Lung (tissue), 12 donors: ENCODE results near the gene TMEM106C. TPM values are rescaled to one million over a fixed set of nuclear protein-coding genes. Genes with fewer than 3 reads are reported as not detected.
A peak's percentile ranks its signal among the peaks of the same experiment; 100 is the strongest.

Experiments used
- ATAC-seq: fragments of 200-7000 bp; cut with Tn5 transposase; one replicate; pipeline ENCODE4 v1.9.1; 2020; ENCODE audit warnings: moderate number of reproducible peaks; ENCODE audit not compliant: insufficient read depth, low FRiP score
- DNase-seq, 3 donors: peaks; one replicate each; pipeline ENCODE4 v3.0.0-alpha.2; 2013 to 2017
- H3K27ac ChIP-seq, 2 donors: one replicate each; pipeline ENCODE4 v1.5.1; 2013; ENCODE audit warnings: mild to moderate bottlenecking in 2 of 2, moderate library complexity in 2 of 2, control low read depth in 1 of 2, inconsistent platforms in 1 of 2, low read depth in 1 of 2, low read length in 1 of 2
- H3K27me3 ChIP-seq, 3 donors: one replicate each; pipeline ENCODE4 v1.5.1; 2013; ENCODE audit warnings: low read length in 2 of 3; ENCODE audit not compliant: control insufficient read depth in 3 of 3, insufficient read depth in 3 of 3
- H3K36me3 ChIP-seq, 4 donors: one replicate each; pipeline ENCODE4 v1.5.1; 2013; ENCODE audit warnings: low read length in 4 of 4, mild to moderate bottlenecking in 1 of 4, moderate library complexity in 1 of 4; ENCODE audit not compliant: control insufficient read depth in 4 of 4, insufficient read depth in 4 of 4
- H3K4me1 ChIP-seq, 5 donors: one replicate each; pipeline ENCODE4 v1.5.1; 2013; ENCODE audit warnings: low read length in 5 of 5, mild to moderate bottlenecking in 2 of 5, moderate library complexity in 1 of 5; ENCODE audit not compliant: control insufficient read depth in 5 of 5, insufficient read depth in 5 of 5
- H3K4me3 ChIP-seq: one replicate; pipeline ENCODE4 v1.5.1; 2013; ENCODE audit warnings: mild to moderate bottlenecking, control low read depth, moderate library complexity
- H3K9ac ChIP-seq, 2 donors: one replicate each; pipeline ENCODE4 v1.5.1; 2013; ENCODE audit warnings: low read length in 2 of 2, control low read depth in 1 of 2; ENCODE audit not compliant: insufficient read depth in 1 of 2
- H3K9me3 ChIP-seq, 4 donors: one replicate each; pipeline ENCODE4 v1.5.1; 2013; ENCODE audit warnings: low read length in 3 of 4, mild to moderate bottlenecking in 1 of 4, moderate library complexity in 1 of 4; ENCODE audit not compliant: control insufficient read depth in 4 of 4, insufficient read depth in 3 of 4
- CTCF ChIP-seq: IDR thresholded peaks from 2 replicates; pipeline ENCODE4 v1.5.1; 2012; ENCODE audit warnings: mild to moderate bottlenecking; ENCODE audit errors: control extremely low read depth, extremely low read depth
- WGBS, 2 donors: extraction: QIAGEN DNeasy Blood & Tissue Kit; methylation state at CpG; one replicate each; pipeline ENCODE4 v1.1.7; 2013; 5-methylcytosine and 5-hydroxymethylcytosine counted together
- polyA plus RNA-seq, 2 donors: library from polyadenylated mRNA; stranded (reverse); fragments of 200-250 nt; gene quantifications; one replicate each; pipeline ENCODE4 v1.2.1, GENCODE V29; 2013
- total RNA-seq, 2 donors: library from RNA; depleted of rRNA in 1 of 2; stranded (reverse); fragments of >200 nt in 1 of 2; gene quantifications; one replicate each; pipeline ENCODE4 v1.2.1, GENCODE V29; 2014 to 2021
- donor health status: control.
- donor health status: control.
- donor health status: Bipolar disorder and iron deficiency.
- donor health status: healthy.
- donor health status: DM: yes; HTN: yes; CAD: no.

The TMEM106C gene
- total and polyA plus RNA-seq, 4 donors, result 29.3 to 53.0 (median 34.1) TPM

GRCh38 chr12:47989666-47990065, 26.3 kb downstream of the TMEM106C start:
- DNase-seq (peak in 1 of 3 donors; percentile 4), ATAC-seq (no peak)
- peaks cover 0 to 14% (median 3%) of the 10 kb centered on the region in 3 donors for H3K27me3 ChIP-seq
- peaks cover 0 to 39% (median 7%) of the 10 kb centered on the region in 5 donors for H3K4me1 ChIP-seq
- H3K36me3 ChIP-seq, result no peaks in the 10 kb centered on the region
- no peak overlapping the region for H3K4me3 ChIP-seq
- peaks cover 0 to 1% (median 0%) of the 10 kb centered on the region in 4 donors for H3K9me3 ChIP-seq
- no peak overlapping the region for H3K9ac ChIP-seq
- TF ChIP-seq CTCF, result no peak
- H3K27ac ChIP-seq, result no peak overlapping the region
- WGBS, 2 donors, result 89 to 95% methylated on average over 12 of the region's 12 CpGs

- no peak overlapping the region for H3K27ac ChIP-seq
- peaks cover 0 to 46% (median 7%) of the 10 kb centered on the region in 5 donors for H3K4me1 ChIP-seq
- WGBS, 2 donors, result 47 to 63% methylated on average over 7 of the region's 7 CpGs
- H3K27me3 ChIP-seq, result peaks cover 0 to 20% (median 4%) of the 10 kb centered on the region in 3 donors
- ATAC-seq (no peak), DNase-seq (peak; percentile 55 to 82 (median 81))
- no peak for TF ChIP-seq CTCF
- peaks cover 0 to 1% (median 0%) of the 10 kb centered on the region in 4 donors for H3K9me3 ChIP-seq
- H3K36me3 ChIP-seq, result no peaks in the 10 kb centered on the region
- H3K9ac ChIP-seq, result no peak overlapping the region
- no peak overlapping the region for H3K4me3 ChIP-seq
Measured at GRCh38 chr12:47990351-47991105, 27.1 kb downstream of the TMEM106C start.

GRCh38 chr12:47991106-47992061, 28.0 kb downstream of the TMEM106C start:
- Histone ChIP-seq H3K9me3 (peaks cover 0 to 1% (median 0%) of the 10 kb centered on the region in 4 donors), H3K4me3 (no peak overlapping the region), H3K36me3 (no peaks in the 10 kb centered on the region), H3K27ac (no peak overlapping the region), H3K9ac (no peak overlapping the region), H3K27me3 (peaks cover 0 to 20% (median 4%) of the 10 kb centered on the region in 3 donors), H3K4me1 (peaks cover 5 to 53% (median 7%) of the 10 kb centered on the region in 5 donors)
- WGBS, 2 donors, result 77 to 88% methylated on average over 13 of the region's 13 CpGs
- ATAC-seq (no peak), DNase-seq (peak; percentile 89 to 98 (median 97))
- no peak for TF ChIP-seq CTCF
